Mesenteric fat pad (tissue), 1 donor: ENCODE results near the gene WT1. TPM values are rescaled to one million over a fixed set of nuclear protein-coding genes. Genes with fewer than 3 reads are reported as not detected.

Experiments
- DNase-seq: peaks from one replicate; pipeline ENCODE4 v3.0.0-alpha.2; 2020; ENCODE audit warnings: low spot score
- total RNA-seq: library from RNA; stranded (reverse); fragmentation: NEBNext Ultra II Directional; extraction: Animal tissue kit (Norgen Biotek cat#: 25700); gene quantifications from one replicate; pipeline ENCODE4 v1.2.1, GENCODE V29; 2021
- donor health status: DM: yes; HTN: yes; CAD: no.

The WT1 gene
- total RNA-seq, 1 donor from 2014 or later = 8.5 TPM

DNA sequence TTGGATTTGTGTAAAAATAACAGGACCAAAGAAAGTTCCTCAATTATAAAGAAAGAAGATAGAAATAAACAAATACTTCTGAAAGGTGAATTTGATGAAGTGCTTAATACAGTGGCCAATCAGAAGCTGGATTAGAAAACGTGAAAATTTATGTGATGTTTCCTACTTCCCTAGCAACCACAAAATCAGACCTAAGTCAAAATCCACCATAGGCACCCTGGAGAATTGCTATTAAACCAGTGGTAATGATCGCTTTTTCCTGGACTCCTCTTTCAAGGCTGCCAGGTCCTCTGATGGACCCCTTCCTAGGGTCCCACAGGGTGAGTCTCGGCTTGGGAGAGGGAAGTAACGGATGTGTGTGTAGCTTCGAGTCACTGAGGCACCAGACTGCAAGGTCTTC lies 9.6 kb downstream of the WT1 start:
- DNase-seq = no peak

DNA sequence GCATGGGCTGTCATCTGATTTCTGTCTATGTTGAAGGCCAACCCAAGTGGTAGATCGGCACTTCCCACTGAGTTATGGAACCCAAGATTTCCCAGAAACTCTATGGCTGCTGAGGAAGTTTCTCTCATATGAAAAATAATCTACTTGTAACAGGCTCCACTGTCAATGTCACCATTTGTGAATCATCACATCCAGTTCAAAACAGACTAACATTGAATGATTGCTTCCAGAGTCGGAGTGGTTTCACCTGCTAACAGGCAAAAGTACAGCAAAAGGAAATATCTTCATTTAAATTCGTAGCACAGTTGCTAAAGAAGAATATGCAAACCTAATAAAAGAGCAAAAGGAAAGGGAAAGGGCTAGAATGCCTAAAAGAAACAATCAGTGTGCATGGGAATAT lies 12.8 kb downstream of the WT1 start:
- DNase-seq = no peak

DNA sequence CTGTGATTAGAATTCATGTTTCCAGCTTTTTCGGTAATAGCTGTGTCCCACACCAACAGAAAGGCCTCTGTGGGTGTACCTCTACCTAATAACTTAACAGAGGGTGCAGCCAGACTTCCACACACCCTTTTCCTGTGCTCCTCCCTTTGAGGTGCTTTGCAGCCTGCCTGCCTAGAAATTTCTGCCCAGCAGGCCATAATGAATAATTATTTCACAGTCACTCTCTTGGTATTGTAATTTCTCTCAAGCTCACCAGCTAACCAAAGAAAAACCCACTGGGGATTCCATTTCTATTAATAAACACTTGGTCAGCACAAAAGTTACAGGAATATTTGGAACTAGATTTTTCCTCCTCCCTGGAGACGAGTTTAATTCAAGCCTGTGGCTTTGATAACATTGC lies 13.3 kb downstream of the WT1 start:
- DNase-seq = no peak

DNA sequence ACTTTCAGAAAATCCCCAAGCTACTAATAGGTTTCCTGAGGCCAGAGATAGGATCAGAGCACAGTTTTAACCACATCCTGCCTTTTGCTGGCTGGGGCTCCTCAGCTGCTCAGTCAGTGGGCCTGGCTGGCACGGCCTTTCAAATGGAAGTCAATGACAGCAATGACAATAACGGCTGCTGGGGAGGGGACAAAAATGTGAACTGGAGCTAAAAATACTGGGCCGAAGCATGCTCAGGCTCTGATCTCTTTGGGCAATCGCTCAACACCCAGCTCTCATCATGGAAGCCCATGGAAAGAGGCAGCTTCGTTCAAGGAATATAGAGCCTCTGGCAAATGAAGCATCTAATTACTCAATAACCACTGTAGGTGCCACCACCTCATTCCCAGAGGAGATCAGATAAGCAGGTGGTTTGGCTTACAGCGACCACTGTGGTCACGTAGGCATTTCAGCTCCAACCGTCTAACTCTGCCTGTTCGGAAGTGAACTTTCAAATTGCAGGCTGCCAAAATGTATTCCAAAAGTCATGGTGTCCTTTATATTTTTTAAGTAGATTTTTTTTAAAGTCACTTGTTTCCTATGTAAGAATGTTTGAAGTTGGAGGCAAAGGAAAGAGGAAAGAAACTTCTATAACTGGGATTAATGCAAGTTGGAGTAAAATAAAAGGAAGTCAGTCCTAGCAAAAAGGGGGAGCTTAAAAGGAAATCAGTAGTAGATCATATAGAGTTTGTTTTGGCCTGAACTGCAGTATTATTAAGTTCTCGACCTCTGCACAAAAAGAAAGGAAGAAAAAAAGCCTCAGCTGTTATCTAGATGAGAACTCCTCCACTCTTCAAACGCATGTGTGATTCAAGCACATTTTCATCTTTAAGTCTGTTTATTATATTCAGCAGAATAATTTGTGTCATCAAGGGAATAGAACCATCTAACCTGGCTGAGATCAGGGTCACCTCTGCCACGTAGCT lies 14.1 kb downstream of the WT1 start:
- no peak for DNase-seq

DNA sequence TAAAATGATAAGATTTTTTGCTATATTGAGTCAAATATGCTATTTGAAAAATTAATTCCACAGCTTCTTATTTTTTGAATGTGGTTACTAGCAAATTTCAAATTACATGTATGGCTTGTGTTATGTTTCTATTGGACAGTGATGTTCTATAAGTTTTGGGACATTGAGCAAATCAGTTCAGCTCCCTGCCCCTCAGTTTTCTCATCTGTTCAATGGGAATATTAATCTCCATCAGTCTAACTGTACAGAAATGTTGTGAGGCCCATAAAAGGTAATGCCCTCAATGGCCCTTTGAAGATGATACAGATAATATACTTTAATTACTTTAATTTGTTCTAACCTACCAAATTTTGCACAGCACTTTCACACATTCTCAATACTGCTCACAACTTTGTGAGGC lies 15.2 kb downstream of the WT1 start:
- no peak for DNase-seq

DNA sequence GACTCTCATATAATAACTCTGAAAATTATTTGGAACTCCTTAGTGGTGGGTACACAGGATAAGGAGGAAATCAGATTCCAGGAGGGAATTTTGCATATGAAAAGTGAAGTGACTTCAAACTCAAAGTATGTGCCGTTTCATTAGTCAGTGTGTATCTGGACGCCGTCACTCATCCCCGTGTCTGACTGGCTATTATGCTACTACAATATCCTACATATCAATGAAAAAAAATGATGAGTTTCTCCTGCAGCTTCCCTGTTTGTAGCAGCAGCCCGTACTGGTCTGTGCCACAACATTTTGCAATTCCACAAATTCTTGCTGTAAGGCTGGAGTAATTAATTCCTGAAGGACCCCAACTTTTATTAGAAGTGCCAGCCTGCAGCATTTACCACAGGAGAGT lies 16.5 kb downstream of the WT1 start:
- DNase-seq = no peak

DNA sequence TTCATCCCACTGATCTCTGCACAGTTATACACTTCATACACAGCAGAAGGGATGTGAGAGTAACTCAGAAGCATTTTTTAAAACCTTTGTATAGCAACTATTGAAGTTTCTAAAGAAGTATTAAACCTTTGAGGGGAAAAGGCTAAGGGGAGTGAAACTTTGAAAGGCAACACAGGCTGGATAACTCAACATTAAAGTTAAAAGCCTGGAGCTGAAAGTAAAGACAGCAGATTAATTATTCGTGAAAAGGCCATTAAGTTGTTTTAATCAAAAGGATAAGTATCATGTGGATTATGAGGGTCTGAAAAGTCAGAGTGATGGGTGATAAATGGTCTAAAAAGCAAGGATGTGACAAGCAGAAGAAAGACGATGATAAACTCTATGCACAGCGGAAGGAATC lies 17.5 kb downstream of the WT1 start:
- DNase-seq = no peak

DNA sequence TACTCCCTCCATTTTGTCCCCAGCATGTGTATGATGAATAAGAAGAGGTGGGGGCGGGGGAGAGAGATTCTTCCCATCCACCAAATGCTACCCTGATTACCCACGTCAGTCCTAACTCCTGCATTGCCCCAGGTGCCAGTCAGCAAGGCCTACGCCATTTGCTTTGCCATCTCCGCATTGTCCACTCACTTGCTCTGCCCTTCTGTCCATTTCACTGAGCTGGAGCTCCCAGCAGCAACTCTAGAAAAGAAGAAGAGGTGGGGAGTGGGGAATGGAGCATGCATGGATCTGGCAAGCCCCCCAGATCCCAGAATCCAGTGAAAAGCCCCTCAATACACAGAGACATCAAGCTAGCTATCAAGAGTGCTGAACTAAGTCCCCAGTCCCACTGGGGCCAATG lies 19.0 kb downstream of the WT1 start:
- DNase-seq = no peak

DNA sequence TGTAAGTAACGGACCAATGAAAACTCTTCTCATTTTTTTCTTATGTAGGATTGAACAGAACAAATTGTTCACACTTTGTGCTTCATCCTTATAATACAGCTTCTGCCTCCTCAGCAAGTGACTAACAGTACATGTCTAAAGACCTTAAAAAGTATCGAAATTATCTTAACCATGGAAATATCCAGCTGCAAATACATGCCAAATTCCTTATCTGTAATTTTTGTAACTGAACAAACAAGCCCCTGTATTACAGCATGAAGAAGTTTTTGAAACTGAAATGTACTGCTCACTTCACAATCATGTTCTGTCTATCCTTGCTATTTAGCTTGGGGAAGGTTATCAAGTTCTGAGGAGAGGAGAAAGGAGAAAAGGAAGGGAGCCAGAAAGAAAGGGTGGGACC lies 20.4 kb downstream of the WT1 start:
- no peak for DNase-seq

DNA sequence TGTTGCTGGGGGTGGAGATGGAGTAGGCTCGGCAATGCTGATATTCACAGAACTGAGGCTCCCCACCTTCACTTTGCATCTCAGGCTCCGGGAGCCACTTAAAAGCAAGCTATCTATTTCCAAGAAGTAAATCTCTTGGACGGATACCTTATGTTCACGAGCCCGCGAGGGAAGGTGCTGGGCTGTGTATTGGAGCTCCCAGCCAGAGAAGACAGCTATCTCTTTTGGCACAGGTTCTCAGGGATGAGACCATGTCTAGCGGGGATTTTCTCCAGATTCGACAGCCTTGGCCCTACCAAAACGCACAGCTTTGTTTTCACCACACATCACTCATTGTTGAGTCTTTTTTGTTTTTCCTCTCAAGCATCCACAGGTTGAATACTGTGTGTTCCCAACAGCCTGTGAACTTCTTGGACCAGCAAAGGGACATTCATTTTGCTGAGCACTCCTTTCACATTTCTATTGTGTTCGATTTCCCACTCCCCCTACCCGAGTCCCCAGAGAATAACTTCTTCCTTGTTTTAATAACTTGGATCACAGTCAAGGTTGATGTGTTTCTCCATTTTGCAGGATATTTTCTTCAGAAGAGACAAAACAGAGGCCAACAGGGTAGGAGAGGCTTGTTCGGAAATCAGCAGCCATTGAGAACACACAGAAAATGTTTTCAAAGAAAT lies 23.3 kb downstream of the WT1 start:
- no peak for DNase-seq

DNA sequence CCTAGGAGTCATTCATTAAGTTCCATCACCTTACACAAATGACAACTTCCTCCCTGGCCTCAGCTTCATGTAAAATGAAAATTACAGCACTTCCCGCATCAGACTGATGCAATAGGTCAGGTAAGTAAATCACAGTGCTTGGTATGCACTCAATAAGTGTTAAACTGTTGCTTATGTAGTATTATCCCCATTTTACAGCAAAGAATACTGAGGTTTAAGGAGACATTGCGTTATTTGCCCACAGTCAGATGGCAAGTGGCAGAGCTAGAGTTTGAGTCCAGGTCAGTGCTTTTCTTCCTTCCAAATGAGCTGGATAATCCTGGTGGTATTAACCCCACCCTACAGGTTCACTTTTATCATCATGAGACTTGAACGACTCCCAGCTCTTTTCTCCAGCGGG lies 29.7 kb downstream of the WT1 start:
- no peak for DNase-seq

DNA sequence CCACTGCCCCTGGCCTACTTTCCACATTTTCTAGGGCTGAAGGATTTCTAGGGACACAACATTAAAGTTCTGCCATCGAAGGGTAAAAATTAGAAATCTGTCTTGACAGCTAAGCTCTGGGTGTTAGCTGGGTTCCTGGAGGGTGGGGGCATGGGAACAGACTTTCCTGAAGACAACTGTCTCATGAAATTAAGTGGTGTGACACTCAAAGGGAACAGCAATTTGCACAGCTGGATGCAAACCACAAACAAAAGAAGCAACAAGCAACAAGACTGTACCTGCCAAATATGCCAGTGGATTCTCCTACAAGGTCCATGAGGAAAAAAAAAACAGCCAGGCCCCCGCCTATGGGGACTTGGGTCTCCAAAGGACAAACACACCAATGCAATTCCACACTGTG lies 32.5 kb downstream of the WT1 start:
- no peak for DNase-seq

DNA sequence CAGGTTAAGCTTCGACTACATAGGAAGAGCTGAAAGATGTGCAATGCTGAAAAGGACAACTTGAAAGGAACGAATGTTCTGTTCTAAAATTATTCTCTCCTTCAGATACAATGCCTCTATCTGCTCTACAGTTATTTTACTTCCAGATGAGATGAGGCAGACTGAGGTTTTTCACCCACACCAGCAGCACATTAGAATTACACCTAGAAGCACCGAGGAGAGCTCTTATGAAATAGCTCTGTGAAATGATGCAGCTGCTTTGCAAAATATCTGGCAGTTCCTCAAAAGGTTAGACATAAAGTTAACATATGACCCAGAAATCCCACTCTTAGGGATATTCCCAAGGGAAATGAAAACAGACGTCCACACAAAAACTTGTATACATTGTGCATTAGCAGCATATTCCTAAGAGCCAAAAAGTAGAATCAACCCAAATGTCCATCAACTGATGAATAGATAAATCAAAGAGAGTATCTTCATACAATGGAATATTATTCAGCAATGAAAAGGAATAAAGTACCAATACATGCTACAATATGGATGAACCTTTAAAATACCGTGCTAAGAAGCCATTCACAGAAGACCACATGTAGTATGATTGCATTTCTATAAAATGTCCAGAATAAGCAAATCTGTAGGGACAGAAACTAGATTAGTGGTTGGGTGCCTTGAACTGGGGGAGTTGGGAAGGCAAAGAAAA lies 34.5 kb downstream of the WT1 start:
- no peak for DNase-seq

DNA sequence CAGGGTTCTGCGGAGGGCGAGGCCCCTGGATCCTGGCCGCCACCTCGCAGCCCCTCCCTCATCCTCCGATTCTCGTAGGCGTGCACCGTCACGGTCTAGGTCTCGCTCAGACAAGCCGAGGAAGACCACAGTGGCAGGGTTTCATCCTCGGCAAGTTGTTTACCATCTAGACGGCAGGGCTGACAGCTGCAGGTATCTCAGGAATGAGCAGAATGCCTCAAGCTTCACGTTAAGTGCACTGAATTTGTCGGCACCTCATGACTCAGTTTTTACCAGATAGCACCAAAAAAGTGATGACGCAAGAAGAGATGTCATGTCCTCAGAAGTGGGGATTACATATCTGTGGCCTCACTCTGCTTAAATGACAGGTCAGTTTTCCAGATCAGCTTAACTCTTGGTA lies 35.1 kb downstream of the WT1 start:
- DNase-seq = no peak

DNA sequence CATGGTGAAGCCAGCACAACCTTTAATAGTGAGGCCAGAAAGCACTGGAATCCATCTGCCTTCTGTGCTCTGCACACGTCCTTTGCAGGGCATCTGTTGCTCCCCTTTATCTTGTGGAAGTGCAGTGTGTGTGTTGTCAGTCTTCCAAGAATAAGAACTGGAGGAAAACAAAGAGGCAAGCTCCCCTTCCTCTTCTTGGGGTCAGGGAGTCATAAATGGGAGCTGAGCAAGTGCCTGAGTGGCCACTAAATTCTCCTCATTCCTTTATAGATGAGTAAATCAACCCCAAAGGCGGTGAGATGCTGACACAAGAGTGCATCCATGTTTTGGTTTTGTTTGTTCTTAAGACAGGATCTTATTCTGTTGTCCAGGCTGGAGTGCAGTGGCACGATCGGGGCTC lies 38.3 kb downstream of the WT1 start:
- no peak for DNase-seq

DNA sequence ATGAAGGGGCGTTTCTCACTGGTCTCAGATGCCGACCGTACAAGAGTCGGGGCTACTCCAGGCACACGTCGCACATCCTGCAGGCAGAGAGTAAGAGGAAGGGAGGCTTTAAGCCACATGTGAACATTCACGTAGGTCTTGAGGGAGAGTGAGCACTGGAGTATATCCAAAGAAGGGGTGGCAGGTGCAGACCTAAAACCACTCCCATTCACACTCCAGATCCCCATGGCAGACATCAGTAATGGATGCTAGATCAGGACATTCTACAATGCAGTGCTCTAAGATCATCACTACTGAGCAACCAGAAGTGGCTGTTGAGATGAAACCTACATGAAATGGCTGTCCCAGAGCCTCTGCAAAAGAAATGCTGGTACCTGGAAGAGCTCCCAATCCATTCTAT lies 39.0 kb downstream of the WT1 start:
- no peak for DNase-seq

DNA sequence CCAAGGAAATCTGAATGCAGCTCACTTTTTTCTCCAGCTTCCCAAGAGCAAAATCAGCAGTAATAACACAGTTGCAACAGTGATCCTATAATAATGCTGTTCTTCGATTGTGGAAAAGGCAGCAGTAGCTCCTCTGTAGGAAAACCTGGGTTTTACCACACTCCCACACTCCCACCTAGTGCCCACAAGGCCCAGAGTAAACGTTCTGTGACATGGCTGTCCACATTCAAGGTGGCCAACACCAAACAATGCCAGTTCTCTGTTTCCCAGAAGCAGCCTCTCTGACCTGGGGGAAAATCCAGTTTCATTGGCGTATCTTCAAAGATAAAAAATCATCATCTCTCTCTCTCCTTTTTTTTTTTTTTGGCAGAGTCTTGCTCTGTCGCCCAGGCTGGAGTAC lies 40.2 kb downstream of the WT1 start:
- DNase-seq = no peak

DNA sequence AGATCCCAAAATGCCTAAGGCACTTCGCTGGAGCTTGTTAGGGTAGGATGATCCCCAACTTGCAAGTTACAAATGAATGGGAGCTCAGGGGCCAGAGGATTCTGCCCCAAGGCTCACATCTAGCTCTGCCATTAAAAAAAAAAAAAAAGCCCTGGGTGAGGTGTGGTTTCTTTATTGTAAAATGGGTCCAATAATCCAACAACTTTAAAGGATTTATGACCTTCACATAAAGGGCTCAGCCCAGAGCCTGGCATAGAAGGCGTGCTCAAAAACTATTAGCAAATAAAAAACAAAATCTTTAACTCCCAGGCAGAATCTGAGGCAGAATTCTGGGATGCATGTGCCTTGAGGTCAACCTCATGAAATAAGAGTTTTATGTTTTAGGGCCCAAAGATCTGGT lies 42.5 kb downstream of the WT1 start:
- DNase-seq = no peak

DNA sequence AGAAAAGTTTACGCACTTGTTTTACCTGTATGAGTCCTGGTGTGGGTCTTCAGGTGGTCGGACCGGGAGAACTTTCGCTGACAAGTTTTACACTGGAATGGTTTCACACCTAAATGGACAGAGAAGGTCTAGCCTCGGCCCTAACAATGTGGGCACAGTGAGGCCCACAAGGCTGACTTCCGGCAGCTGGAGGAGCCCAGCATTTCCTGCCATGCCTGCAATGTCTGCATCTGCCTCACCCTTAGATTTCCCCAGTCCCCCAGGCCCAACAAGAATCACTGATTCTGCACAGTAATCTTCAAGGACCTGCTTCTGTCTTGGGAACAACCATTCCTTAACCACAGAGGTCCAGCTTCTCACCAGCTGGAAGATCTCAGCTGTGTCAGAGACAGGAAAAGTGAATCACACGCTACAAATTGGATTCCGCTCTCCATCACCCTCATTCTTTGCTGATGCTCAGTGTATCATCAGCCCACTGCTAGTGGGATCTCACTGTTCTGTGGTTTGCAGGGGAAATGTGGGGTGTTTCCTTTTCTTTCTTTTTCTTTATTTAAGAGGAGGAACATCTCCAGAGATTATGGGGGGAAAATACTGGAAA lies 43.3 kb downstream of the WT1 start:
- DNase-seq = no peak

DNA sequence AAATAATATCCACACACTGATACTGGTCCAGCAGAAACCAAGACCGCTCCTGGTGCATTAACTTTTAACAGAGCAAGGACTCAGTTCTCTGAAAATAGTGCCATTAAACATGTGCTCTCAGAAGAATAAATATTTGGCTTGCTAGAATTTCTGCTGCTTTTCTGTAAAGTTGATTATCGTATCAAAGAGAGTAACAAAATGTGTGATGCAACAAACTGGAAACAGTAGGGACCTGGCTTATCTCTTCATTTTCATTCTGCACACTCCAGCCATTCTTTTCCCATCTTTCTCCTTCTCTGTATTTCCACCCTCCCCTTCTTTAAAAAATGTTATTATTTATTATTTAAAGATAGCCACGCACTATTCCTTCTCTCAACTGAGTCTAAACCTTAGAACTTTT lies 43.9 kb downstream of the WT1 start:
- DNase-seq = no peak

DNA sequence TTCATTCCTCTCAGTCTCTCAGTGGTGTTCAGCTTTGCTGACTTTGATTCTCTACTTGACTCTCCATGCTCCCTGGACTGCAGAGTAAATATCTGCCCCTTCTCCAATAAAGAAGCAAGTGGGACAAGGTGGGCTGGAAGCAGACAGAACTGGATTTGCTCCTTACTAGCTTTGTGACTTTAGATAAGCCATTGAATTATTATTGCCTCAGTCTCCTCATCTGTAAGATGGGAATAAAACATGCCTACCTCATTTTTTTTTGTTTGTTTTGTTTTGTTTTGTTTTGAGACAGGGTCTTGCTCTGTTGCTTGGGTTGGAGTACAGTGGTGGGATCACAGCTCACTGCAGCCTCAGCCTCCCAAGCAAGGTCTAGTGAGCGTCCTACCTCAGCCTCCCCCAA lies 44.6 kb downstream of the WT1 start:
- no peak for DNase-seq
